Mesendoderm (in vitro differentiated cells): Measurements from ENCODE around the gene DDX17.

Experiments
- DNase-seq: peaks from one replicate; pipeline ENCODE4 v3.0.0; 2013
- H2AK5ac ChIP-seq: 2 replicates; pipeline ENCODE4 v1.6.1; 2013; ENCODE audit warnings: low read length, inconsistent platforms
- H2BK120ac ChIP-seq: 2 replicates; pipeline ENCODE4 v1.6.1; 2013; ENCODE audit warnings: low read depth, mild to moderate bottlenecking, low read length, moderate library complexity, mixed read lengths
- H2BK15ac ChIP-seq: replicated peaks from 2 replicates; pipeline ENCODE4 v1.6.1; 2013; ENCODE audit warnings: low read depth, mild to moderate bottlenecking, moderate library complexity
- H2BK5ac ChIP-seq: 2 replicates; pipeline ENCODE4 v1.6.1; 2013; ENCODE audit warnings: low read length, inconsistent platforms
- H3K18ac ChIP-seq: 2 replicates; pipeline ENCODE4 v1.6.1; 2013; ENCODE audit warnings: mild to moderate bottlenecking, low read length, mixed read lengths
- H3K23ac ChIP-seq: one replicate; pipeline ENCODE4 v1.6.1; 2013; ENCODE audit warnings: low read length
- H3K27ac ChIP-seq: 2 replicates; pipeline ENCODE4 v1.5.1; 2013; ENCODE audit warnings: low read depth, mild to moderate bottlenecking, inconsistent platforms, low read length, moderate library complexity
- H3K27me3 ChIP-seq: 2 replicates; pipeline ENCODE4 v1.6.1; 2013; ENCODE audit warnings: low read length, control low read depth, mild to moderate bottlenecking, inconsistent platforms; ENCODE audit not compliant: insufficient read depth, poor library complexity
- H3K36me3 ChIP-seq: 2 replicates; pipeline ENCODE4 v1.6.1; 2013; ENCODE audit warnings: low read length, inconsistent platforms; ENCODE audit not compliant: control insufficient read depth, insufficient read depth
- H3K4ac ChIP-seq: one replicate; pipeline ENCODE4 v1.6.1; 2013; ENCODE audit warnings: low read depth, mild to moderate bottlenecking, low read length, moderate library complexity
- H3K4me1 ChIP-seq: 2 replicates; pipeline ENCODE4 v1.6.1; 2013; ENCODE audit warnings: low read depth, low read length, inconsistent platforms; ENCODE audit not compliant: control insufficient read depth
- H3K4me2 ChIP-seq: 2 replicates; pipeline ENCODE4 v1.6.1; 2013; ENCODE audit warnings: low read length
- H3K4me3 ChIP-seq: 2 replicates; pipeline ENCODE4 v1.5.1; 2013; ENCODE audit warnings: mild to moderate bottlenecking, low read length
- H3K56ac ChIP-seq: one replicate; pipeline ENCODE4 v1.6.1; 2013; ENCODE audit warnings: low read length
- H3K79me1 ChIP-seq: 2 replicates; pipeline ENCODE4 v1.6.1; 2013; ENCODE audit warnings: low read length, inconsistent platforms
- H3K79me2 ChIP-seq: 2 replicates; pipeline ENCODE4 v1.6.1; 2013; ENCODE audit warnings: mild to moderate bottlenecking, low read length; ENCODE audit not compliant: control insufficient read depth, insufficient read depth
- H3K9ac ChIP-seq: 2 replicates; pipeline ENCODE4 v1.6.1; 2013; ENCODE audit warnings: low read length, inconsistent platforms
- H4K5ac ChIP-seq: one replicate; pipeline ENCODE4 v1.6.1; 2013; ENCODE audit warnings: low read length
- H4K8ac ChIP-seq: one replicate; pipeline ENCODE4 v1.6.1; 2013; ENCODE audit warnings: low read depth, mild to moderate bottlenecking, control low read depth, low read length, moderate library complexity
- WGBS: extraction: QIAGEN DNeasy Blood & Tissue Kit; methylation state at CpG from one replicate; pipeline ENCODE4 v1.1.7; 2013; ENCODE audit warnings: low lambda C conversion rate, missing lambda C conversion rate; ENCODE audit not compliant: insufficient coverage; ENCODE audit errors: extremely low coverage; 5-methylcytosine and 5-hydroxymethylcytosine counted together

DDX17 gene

GRCh38 chr22:38524429-38524828 lies 18.3 kb upstream of the DDX17 start:
- WGBS: no CpG with 5 or more reads among the region's 3 CpGs

GRCh38 chr22:38523479-38523878 lies 17.4 kb upstream of the DDX17 start:
- no peak overlapping the region for H3K18ac ChIP-seq
- H3K4ac ChIP-seq: no peak overlapping the region
- no peak overlapping the region for H3K4me2 ChIP-seq
- H3K23ac ChIP-seq: no peak overlapping the region
- H2BK5ac ChIP-seq: no peak overlapping the region
- H3K9ac ChIP-seq: no peak overlapping the region
- no peak overlapping the region for H3K56ac ChIP-seq
- H3K79me1 ChIP-seq: no peaks in the 10 kb centered on the region
- H3K27ac ChIP-seq: no peak overlapping the region
- no CpG with 5 or more reads among the region's 5 CpGs for WGBS
- no peaks in the 10 kb centered on the region for H3K36me3 ChIP-seq
- no peak overlapping the region for H3K4me3 ChIP-seq
- no peak overlapping the region for H4K8ac ChIP-seq
- H2AK5ac ChIP-seq: no peak overlapping the region
- H3K4me1 ChIP-seq: no peaks in the 10 kb centered on the region
- no peaks in the 10 kb centered on the region for H3K79me2 ChIP-seq
- no peak overlapping the region for H4K5ac ChIP-seq
- H2BK15ac ChIP-seq: no peak overlapping the region
- H2BK120ac ChIP-seq: no peak overlapping the region
- H3K27me3 ChIP-seq: no peaks in the 10 kb centered on the region
- no peak for DNase-seq

More at GRCh38 chr22:38524429-38524828, 18.3 kb upstream of the DDX17 start:
- Histone ChIP-seq H2BK120ac (no peak overlapping the region), H3K27ac (no peak overlapping the region), H3K23ac (no peak overlapping the region), H4K5ac (no peak overlapping the region), H4K8ac (no peak overlapping the region), H3K56ac (no peak overlapping the region), H2BK5ac (no peak overlapping the region), H3K79me2 (no peaks in the 10 kb centered on the region), H2AK5ac (no peak overlapping the region), H3K4me1 (no peaks in the 10 kb centered on the region), H3K4me2 (no peak overlapping the region), H3K27me3 (no peaks in the 10 kb centered on the region), H3K4ac (no peak overlapping the region), H2BK15ac (no peak overlapping the region), H3K9ac (no peak overlapping the region), H3K36me3 (no peaks in the 10 kb centered on the region), H3K4me3 (no peak overlapping the region), H3K79me1 (no peaks in the 10 kb centered on the region), H3K18ac (no peak overlapping the region)
- DNase-seq: no peak

- H3K9ac ChIP-seq: no peak overlapping the region
- no peaks in the 10 kb centered on the region for H3K36me3 ChIP-seq
- no peaks in the 10 kb centered on the region for H3K27me3 ChIP-seq
- no peak overlapping the region for H3K56ac ChIP-seq
- no peak overlapping the region for H2AK5ac ChIP-seq
- H4K5ac ChIP-seq: no peak overlapping the region
- DNase-seq: no peak
- no peaks in the 10 kb centered on the region for H3K79me2 ChIP-seq
- H3K18ac ChIP-seq: no peak overlapping the region
- H3K4ac ChIP-seq: no peak overlapping the region
- no CpG with 5 or more reads among the region's 3 CpGs for WGBS
- H4K8ac ChIP-seq: no peak overlapping the region
- no peak overlapping the region for H2BK15ac ChIP-seq
- no peak overlapping the region for H3K4me3 ChIP-seq
- H2BK120ac ChIP-seq: no peak overlapping the region
- no peaks in the 10 kb centered on the region for H3K4me1 ChIP-seq
- no peak overlapping the region for H3K23ac ChIP-seq
- H3K27ac ChIP-seq: no peak overlapping the region
- no peak overlapping the region for H3K4me2 ChIP-seq
- no peak overlapping the region for H2BK5ac ChIP-seq
- H3K79me1 ChIP-seq: no peaks in the 10 kb centered on the region
These were observed 16.9 kb upstream of the DDX17 start for GRCh38 chr22:38523029-38523428.

- Histone ChIP-seq H2BK15ac (no peak overlapping the region), H3K9ac (no peak overlapping the region), H3K56ac (no peak overlapping the region), H3K4me3 (no peak overlapping the region), H3K4me1 (no peaks in the 10 kb centered on the region), H4K8ac (no peak overlapping the region), H3K36me3 (no peaks in the 10 kb centered on the region), H3K23ac (no peak overlapping the region), H2BK120ac (no peak overlapping the region), H3K79me2 (no peaks in the 10 kb centered on the region), H3K18ac (no peak overlapping the region), H2BK5ac (no peak overlapping the region), H2AK5ac (no peak overlapping the region), H3K79me1 (no peaks in the 10 kb centered on the region), H3K4ac (no peak overlapping the region), H3K27me3 (no peaks in the 10 kb centered on the region), H4K5ac (no peak overlapping the region), H3K27ac (no peak overlapping the region), H3K4me2 (no peak overlapping the region)
- DNase-seq: no peak
- WGBS: no CpG with 5 or more reads among the region's 2 CpGs
These were observed 13.5 kb upstream of the DDX17 start for GRCh38 chr22:38519453-38520250.

GRCh38 chr22:38518620-38519019 lies 12.5 kb upstream of the DDX17 start:
- Histone ChIP-seq H3K79me2 (no peaks in the 10 kb centered on the region), H3K4me2 (no peak overlapping the region), H2AK5ac (no peak overlapping the region), H4K8ac (no peak overlapping the region), H2BK120ac (no peak overlapping the region), H3K79me1 (no peaks in the 10 kb centered on the region), H3K36me3 (no peaks in the 10 kb centered on the region), H3K9ac (no peak overlapping the region), H3K27me3 (no peaks in the 10 kb centered on the region), H3K56ac (no peak overlapping the region), H3K4me1 (no peaks in the 10 kb centered on the region), H3K4me3 (no peak overlapping the region), H4K5ac (no peak overlapping the region), H2BK15ac (no peak overlapping the region), H3K23ac (no peak overlapping the region), H3K18ac (no peak overlapping the region), H3K4ac (peak overlapping the region; percentile 36), H2BK5ac (no peak overlapping the region), H3K27ac (no peak overlapping the region)
- DNase-seq: no peak
- no CpG with 5 or more reads among the region's 4 CpGs for WGBS

- Histone ChIP-seq H3K36me3 (no peaks in the 10 kb centered on the region), H3K4me3 (no peak overlapping the region), H3K23ac (no peak overlapping the region), H2BK15ac (no peak overlapping the region), H3K27ac (no peak overlapping the region), H3K4me2 (no peak overlapping the region), H4K5ac (no peak overlapping the region), H3K79me1 (no peaks in the 10 kb centered on the region), H2BK120ac (no peak overlapping the region), H3K9ac (no peak overlapping the region), H3K18ac (no peak overlapping the region), H3K27me3 (no peaks in the 10 kb centered on the region), H3K56ac (no peak overlapping the region), H4K8ac (no peak overlapping the region), H2BK5ac (no peak overlapping the region), H2AK5ac (no peak overlapping the region), H3K4me1 (no peaks in the 10 kb centered on the region), H3K4ac (no peak overlapping the region), H3K79me2 (no peaks in the 10 kb centered on the region)
- DNase-seq: peak; percentile 65
- WGBS: no CpG with 5 or more reads among the region's 1 CpG
These were observed 7.0 kb upstream of the DDX17 start for GRCh38 chr22:38513063-38513462.
